Fibroblast of lung (primary cell): ENCODE data around the gene STAM2.

Experiments
- EZH2 ChIP-seq: IDR thresholded peaks from 2 replicates; pipeline ENCODE4 v1.5.1; 2012; ENCODE audit warnings: low read length, control low read depth, mild to moderate bottlenecking; ENCODE audit errors: missing control alignments
- TF ChIP-seq, protein P1 (sequence below), 2 donors: IDR thresholded peaks in 1 of 2; conservative IDR thresholded peaks in 1 of 2; 1 replicate in 1 of 2; 2 replicates in 1 of 2; pipeline ENCODE4 v1.5.1; 2011 to 2012; ENCODE audit warnings: low read length in 2 of 2, control low read depth in 1 of 2, inconsistent platforms in 1 of 2, low read depth in 1 of 2, mild to moderate bottlenecking in 1 of 2

DNA sequence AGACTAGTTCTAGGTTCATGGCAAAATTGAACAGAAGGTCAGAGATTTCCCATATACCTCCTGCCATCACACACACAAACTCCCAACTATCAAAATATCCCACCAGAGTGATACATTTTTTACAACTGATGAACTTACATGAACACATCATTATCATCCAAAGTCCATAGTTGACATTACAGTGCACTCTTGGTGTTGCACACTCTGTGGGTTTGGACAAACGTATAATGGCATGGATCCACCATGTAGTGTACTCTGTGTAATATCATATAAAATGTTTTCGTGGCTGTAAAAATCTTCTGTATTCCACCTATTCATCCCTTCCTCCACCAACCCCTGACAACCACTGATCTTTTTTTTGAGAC lies 25.9 kb upstream of the STAM2 start:
- TF ChIP-seq, protein P1, sequence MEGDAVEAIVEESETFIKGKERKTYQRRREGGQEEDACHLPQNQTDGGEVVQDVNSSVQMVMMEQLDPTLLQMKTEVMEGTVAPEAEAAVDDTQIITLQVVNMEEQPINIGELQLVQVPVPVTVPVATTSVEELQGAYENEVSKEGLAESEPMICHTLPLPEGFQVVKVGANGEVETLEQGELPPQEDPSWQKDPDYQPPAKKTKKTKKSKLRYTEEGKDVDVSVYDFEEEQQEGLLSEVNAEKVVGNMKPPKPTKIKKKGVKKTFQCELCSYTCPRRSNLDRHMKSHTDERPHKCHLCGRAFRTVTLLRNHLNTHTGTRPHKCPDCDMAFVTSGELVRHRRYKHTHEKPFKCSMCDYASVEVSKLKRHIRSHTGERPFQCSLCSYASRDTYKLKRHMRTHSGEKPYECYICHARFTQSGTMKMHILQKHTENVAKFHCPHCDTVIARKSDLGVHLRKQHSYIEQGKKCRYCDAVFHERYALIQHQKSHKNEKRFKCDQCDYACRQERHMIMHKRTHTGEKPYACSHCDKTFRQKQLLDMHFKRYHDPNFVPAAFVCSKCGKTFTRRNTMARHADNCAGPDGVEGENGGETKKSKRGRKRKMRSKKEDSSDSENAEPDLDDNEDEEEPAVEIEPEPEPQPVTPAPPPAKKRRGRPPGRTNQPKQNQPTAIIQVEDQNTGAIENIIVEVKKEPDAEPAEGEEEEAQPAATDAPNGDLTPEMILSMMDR (conservative IDR thresholded peaks at IDR 0.05 in 1 of 2, IDR thresholded peaks at IDR 0.05 in 1 of 2; ENCODE audit: low read depth in 1 of 2, low read length in 2 of 2): no peak
- TF ChIP-seq EZH2: no peak
